SHP77 treated with DMSO at 0.1 percent for 48 hours (cell line): ENCODE measurements around the gene BRI3BP.
"Not testable (repeated sequence)": the region's sequence is repeated elsewhere in the genome, so short reads cannot be mapped to it uniquely, and the experiment has no call there.

Source experiments
- DNase-seq: peaks from one replicate; lab custom pipeline; 2025; lab: John Stamatoyannopoulos, UW

The BRI3BP gene

DNA sequence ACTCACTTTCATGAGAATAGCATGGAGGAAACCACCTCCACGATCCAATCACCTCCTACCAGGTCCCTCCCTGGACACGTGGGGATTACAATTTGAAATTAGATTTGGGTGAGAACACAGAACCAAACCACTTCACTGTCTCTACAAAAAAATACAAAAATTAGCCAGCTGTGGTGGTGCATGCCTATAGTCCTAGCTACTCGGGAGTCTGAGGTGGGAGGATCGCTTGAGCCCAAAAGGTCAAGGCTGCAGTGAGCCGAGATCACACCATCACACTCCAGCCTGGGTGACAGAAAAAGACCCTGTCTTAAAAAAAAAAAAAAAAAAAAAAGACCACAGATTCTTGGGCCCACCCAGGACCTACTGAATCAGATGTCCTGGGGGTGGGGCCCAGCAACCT lies 28.3 kb downstream of the BRI3BP start:
- no peak for DNase-seq

DNA sequence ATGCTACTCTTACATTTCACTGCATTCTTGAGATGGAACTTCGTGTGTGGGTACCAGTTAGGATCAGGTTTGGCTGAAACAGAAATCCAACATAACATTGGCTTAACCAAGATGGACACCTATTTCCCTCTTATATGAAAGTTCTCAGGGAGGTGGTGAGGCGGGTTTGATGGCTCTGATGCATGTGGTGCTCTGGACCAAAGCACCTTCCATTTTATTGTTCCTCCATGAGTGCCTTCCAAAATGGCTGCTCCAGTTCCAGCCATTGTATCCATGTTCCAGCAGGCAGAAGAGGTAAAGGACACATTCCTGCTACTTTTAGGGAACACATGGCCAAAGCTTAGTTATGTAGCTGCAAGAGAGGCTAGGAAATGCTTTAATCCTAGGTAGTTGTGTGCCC lies 29.6 kb downstream of the BRI3BP start:
- DNase-seq = no peak

DNA sequence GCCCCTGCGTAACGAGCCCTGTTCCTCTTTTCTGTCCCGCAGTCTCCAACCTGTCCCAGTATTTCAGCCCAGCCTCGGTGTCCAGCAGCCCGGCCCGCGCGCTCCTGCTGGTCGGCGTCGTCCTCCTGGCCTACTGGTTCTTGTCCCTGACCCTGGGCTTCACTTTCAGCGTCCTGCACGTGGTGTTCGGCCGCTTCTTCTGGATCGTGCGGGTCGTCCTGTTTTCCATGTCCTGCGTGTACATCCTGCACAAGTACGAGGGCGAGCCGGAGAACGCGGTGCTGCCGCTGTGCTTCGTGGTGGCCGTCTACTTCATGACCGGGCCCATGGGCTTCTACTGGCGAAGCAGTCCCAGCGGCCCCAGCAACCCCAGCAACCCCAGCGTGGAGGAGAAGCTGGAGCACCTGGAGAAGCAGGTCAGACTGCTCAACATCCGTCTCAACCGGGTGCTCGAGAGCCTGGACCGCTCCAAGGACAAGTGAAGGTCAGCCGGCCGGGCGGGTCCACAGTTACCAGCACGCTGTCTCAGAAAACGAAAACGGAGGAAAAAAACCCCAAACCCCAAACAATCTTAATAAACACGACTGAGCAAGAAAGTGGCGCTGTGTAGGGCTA lies 31.6 kb downstream of the BRI3BP start:
- DNase-seq = no peak

DNA sequence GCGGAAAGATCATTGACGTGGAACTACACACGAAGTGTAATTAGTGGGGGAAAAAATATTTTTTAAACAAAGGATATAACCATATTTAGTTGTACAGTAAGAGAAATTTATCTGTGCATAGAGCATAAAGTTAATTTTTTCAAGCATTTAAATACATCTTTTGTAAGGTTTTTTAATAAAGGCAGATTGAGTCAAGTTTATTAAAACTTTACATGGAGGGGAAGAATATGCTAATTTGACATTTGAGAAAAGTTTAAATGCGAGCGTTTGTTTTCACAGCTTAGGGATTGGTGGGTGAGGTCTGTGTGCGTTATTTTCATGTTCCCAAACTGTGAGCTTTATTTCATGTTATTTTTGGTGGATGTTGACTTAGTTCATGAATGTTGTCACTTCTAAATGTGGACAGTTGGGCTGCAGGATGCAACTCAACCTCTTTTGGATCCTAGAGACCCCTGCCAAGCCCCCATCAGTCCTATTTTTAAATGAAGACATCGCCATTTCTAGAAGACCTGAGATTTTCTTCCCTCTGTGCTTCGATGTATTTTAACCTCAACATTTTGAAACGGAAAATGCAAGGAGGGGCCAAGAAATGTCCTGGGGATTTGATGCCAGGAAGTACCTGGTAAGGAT lies 32.3 kb downstream of the BRI3BP start:
- no peak for DNase-seq

DNA sequence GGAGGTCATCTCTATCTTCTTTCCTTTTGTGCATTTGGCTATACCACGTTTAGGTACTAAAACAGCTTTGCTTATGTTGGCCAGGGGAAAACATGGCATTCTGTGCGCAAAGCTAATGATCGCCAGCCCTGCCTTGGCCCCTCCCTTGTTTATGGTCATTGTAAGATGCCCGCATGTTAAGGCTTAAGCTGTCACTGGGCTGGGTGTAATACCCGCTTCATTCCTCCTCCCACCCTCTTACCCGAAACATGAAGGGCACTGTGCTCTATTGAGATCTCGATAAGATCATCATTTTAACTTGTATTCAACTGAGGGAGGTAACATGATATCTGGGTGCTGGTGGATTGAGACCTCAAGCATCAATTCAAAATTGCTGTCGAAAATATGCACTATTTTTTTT lies 34.7 kb downstream of the BRI3BP start:
- no peak for DNase-seq

DNA sequence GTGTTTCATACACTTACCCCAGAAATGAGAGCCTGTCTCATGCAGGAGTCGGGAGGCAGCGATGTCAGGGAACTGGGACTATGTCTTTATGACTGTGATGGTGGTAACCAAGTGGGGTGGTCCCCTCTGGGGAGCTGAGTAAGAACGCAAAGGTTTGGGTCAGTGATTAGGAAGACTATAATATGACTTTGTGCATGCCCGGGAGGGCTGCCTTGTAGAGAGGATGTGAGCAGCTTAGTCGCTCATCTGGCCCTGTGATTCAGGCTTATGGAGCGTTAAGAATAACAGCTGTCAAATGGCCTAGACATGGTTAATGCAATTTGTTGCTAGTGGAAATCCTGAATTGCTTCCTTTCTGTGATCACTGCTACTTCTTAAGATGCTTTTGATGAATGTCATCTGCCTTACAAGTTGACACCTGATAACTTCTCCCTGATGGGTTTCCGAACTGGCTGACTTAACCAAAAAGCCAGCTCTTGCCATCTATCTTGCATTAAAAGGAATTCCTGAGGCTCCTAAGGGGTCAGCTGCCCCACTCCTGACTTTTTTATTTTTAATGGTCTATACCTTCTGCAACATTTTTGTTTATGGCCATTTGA lies 36.4 kb downstream of the BRI3BP start:
- no peak for DNase-seq

DNA sequence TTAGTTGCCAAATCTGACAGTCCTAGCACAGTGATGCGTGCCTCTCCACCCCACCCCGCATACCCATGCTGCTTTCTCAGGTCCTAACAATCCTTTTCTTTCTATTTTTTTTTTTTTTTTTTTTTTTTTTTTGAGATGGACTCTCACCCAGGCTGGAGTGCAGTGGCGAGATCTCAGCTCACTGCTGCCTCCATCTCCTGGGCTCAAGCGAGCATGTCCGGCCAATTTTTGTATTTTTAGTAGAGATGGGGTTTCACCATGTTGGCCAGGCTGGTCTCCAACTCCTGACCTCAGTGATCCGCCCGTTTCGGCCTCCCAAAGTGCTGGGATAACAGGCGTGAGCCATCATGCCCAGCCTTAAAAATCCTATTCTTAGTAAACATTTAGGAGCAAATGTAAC lies 38.0 kb downstream of the BRI3BP start:
- DNase-seq = not testable (repeated sequence)

DNA sequence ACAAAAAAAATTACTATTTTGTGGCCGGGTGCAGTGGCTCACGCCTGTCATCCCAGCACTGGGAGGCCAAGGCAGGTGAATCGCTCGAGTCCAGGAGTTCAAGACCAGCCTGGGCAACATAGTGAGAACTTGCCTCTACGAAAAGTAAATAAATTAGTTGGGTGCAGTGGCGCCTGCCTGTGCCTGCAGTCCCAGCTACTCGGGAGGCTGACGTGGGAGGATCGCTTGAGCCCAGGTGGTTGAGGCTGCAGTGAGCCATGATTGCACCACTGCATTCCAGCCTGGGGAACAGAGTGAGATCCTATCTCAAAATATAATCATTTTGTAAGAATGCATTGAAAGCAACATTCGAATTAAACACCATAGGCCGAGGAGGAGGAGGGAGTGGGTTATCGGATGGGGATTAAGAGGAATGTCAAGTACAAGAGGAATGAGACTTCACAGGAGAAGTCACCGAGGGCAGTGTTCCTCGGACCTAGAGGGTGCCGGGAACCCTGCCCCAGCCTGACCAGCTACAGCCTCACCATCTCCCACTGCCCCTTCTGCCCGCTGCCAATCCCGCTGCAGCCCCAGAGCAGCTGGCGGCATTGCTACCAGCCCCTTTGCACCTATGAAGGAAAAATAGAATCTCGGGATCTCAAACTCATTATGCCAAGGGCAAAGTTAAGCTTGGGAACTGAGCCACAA lies 39.2 kb downstream of the BRI3BP start:
- no peak for DNase-seq

DNA sequence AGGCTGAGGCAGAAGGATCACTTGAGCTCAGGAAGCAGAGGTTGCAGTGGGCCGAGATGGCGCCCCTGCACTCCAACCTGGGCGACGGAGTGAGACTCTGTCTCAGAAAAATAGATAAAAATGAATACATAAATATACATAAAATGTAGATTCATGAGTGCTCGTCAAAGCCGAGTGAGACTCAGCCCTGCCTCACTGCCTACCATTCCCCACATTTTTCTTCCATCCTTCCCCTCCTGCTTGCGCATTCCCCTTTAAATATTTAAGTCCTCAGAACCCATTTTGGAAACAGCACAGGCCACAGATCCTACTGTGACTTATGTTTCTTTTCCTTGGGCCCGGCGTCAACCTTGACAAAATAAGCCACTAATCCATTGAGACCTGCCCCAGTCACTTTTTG lies 39.8 kb downstream of the BRI3BP start:
- DNase-seq = no peak

DNA sequence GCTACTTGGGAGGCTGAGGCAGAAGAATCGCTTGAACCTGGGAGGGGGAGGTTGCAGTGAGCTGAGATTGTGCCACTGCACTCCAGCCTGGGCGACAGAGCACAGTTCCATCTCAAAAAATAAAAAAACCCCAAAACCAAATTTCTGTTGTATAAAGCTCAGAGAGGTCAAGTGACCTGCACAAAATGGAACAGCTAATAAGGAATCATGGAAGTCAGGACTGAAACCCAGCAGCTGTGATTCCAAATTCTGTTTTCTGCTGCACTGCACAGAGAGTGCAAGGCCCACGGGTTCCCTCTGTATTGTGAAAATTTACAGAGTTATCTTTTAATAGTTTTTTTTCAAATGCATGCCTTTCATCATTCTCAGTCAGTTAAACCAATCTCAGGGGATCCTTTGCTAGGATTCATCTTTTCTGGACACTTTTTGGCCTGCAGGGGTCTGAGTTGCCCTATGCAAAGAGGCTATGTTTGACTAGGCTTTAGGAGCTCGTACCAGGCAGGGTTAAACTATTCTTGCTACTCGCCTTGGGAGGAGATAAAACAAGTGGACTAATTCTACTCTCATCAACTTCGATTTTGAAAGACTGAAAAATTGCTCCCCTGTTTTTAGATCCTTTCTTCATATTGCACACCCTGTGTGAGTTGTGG lies 45.7 kb downstream of the BRI3BP start:
- DNase-seq = no peak

DNA sequence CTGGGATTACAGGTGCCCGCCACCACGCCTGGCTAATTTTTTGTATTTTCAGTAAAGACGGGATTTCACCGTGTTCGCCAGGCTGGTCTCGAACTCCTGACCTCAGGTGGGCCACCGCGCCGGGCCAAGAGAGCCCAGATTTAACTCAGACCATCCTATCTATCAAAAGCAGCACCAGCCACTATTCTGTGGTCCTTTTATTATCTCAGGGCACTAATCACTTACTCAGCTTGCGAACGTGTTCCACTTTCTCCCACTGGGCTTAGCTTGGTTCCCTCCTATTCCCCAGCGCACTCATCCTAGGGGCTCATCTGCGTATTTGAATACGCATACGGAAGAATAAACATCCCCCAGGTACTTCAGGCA lies 55.6 kb downstream of the BRI3BP start:
- no peak for DNase-seq

DNA sequence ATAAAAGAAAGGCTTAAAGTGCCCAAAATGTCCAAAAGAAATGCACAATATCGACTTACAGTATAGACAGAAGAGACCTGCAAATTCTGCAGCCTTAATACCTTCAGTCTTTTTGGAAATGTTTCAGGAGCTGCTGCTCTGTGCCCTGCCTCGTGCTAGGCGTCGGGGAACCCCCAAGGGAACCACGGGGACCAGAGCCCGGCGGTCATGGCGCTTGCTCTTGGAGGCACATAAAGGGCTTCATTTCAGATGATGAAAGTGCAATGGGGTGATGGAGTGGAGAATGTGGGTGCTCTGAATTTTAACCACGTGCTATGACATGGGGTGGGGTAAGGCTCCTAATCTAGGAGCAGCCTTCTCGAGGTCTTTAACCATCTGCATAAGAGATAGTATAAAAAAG lies 57.0 kb downstream of the BRI3BP start:
- no peak for DNase-seq

DNA sequence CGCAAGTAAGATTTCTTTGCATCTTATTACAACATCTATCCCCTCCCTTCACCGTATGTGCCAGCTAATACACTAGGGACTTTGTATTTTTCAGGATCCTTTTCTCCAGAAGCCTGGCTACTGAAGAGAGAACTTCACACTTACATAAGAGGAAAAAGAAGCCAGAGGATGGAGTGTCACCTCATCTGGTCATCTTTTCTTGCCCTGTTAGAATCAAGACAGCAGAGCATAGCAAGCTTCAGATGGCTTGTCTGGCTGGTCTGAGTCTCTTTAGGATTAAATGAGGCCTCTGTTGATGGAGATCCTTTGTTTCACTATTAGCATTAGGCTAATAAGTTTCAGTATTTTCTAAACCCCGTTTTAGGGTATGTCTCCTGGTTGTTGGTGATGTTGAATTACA lies 57.4 kb downstream of the BRI3BP start:
- no peak for DNase-seq

DNA sequence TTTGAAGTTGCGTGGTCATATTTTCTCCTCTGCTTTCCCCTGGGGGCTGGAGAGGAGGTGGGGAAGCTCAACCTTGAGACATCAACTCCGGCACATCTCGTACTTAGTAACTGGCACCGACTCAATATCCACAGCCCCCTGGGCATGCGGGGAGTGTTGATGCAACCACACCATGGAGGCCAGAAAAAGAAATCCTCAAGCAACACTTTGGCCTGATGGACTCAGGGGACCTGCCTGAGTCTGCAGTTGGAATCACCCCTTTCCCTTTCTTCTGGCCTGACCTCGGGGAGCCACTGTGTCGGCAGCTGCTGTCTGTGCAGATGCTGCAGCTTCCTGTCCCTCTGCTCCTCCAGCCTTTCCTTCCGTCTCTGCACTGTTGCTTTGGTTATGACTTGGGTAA lies 60.4 kb downstream of the BRI3BP start:
- DNase-seq = no peak

DNA sequence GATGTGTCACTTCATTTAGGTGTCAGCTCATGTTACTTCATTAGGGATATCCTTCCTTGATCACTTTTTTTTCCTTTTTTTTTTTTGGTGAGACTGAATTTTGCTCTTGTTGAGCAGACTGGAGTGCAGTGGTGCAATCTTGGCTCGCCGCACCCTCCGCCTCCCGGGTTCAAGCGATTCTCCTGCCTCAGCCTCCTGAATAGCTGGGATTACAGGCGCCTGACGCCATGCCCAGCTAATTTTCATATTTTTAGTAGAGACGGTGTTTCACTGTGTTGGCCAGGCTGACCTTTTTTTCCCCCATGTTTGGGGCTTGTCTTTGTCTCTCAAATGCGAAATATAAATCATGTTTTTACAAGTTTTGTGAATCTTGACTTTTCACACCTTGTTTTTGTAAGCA lies 62.1 kb downstream of the BRI3BP start:
- DNase-seq = no peak

DNA sequence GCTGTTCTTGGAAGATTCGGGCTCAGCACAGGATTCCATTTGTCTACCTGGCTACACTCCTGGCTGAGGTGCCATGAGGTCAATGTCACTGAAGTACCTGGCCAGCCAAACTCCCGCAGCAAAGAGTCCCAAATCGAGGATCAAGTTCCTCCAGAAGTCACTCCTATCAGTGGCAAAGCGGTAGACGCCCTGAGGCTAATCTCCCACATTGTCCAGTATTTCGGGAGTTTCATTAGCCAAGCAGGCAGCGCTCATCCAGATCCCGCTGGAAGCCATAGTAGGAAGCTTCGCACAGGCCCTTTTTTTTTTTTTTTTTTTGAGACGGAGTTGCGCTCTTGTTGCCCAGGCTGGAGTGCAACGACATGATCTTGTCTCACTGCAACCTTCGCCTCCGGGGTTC lies 62.9 kb downstream of the BRI3BP start:
- no peak for DNase-seq

DNA sequence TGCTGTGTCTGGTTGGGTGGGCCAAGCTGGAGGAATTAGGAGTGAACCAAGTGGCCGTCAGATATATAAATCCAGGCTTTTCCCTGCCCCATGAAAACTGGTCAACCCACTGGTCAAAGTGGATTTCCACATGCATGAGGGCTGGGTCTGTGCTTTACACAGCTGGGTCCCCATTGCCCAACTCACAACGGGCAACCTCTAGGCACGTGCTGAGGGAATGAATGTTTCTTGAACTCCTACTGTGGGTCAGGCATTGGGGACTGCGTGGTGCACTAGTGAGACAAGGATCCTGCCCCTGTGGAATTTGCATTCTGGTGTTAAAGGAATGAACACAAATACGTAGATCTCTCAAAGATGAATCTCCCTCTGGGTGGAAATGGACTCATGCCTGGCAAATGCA lies 64.3 kb downstream of the BRI3BP start:
- no peak for DNase-seq

DNA sequence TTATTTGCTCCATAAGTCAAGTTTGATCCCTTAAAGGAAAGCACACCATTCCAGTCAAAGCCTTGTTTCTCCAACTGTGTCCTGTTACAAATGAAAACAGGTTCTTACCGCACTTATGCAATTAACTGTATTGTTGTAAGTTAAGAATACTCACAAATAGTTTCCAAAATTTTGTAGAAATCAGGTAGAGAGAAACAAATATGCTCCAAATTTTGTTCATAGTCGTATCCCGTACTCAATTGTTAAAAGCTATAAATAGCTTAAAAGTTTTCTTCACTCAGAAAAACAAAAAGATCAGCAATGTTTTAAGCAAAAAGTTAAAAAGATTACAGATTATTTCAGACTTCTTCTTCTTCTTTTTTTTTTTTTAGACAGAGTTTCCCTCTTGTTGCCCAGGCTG lies 67.8 kb downstream of the BRI3BP start:
- DNase-seq = no peak

DNA sequence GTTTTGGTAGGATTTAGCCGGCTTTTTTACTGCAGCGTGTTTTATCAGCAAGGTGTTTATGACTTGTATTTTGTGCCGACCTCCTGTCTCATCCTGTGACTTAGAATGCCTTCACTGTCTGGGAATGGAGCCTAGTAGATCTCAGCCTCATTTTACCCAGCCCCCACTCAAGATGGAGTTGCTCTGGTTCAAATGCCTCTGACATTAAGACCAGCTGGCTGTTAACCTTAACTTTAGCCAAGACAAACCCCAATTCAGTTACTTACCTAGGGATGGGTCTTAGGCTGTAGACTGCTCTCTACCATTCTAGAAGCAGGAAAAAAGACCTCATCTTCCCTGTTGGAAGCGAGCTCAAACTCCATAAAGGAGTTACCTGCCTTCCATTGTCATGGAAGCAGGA lies 70.1 kb downstream of the BRI3BP start:
- DNase-seq = not testable (repeated sequence)

DNA sequence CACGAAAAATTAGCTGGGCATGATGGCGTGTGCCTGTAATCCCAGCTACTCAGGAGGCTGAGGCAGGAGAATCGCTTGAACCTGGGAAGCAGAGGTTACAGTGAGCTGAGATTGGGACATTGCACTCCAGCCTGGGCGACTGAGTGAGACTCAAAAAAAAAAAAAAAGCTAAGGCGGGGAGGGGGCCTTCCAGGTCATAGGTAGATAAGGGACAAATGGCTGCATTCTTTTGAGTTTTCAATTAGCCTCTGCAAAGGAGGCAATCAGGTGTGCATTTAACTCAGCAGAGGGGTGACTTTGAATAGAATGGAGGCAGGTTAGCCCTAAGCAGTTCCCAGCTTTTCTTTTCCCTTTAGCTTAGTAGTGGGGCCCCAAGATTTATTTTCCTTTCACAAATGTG lies 71.0 kb downstream of the BRI3BP start:
- DNase-seq = no peak

DNA sequence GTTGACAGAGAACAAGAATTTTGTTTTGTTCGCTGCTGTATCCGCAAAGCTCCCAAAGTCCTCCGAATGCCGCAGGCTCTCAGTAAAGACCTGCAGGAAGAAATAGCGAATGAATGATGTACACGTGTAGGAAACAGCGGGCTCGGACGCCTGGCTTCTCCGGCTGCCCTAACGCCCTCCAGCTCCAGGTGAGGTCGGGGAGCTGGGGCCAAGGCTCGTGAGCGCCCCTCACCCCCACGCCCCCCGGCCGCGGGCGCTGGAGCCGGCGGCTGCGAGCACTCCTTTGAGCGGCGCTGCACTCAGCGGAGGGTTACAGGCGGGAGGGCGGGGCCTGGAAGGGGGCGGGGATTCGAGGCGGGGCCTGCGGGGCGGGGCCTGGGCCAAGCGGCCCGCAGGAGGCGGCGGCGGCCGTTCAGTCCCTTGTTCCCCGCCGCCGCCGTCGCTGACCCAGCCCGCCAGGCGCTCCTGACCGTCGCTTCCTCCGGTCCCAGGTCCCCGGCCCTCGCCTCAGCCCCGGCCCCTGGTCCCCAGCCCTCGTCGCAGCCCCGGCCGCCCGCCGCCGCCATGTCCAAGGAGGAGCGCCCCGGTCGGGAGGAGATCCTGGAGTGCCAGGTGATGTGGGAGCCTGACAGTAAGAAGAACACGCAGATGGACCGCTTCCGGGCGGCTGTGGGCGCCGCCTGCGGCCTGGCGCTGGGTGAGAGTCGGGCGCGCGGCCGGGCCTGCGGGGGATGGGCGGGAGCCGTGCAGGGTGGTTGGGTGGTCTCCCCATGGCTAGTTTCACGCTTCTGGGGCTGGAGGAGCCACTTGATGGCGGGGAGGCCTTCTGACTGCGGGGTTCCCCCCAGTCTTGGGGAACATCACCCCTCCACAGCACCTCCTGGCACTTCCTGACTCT lies 71.8 kb downstream of the BRI3BP start, which contains the start of gene AACS:
Gene AACS (plus strand): TSS at position 415 of the 898 bp plus-strand sequence. CDS start 150 bp downstream, at position 565.
- peak; percentile 73 for DNase-seq
